Memory B cell (primary cell): ENCODE results near the gene TDRD1.

Experiments
- ATAC-seq: fragments of 150-1000 bp; cut with Tn5 transposase; 2 replicates; pipeline ENCODE4 v1.10.0; 2021; ENCODE audit warnings: low read depth, mild to moderate bottlenecking, moderate library complexity
- DNase-seq, 2 donors: peaks; one replicate each; pipeline ENCODE4 v3.0.0; 2022; ENCODE audit warnings: low spot score in 2 of 2
- H3K27ac Mint-ChIP-seq: one replicate; pipeline ENCODE4 v1.8.0; 2022; ENCODE audit warnings: mild to moderate bottlenecking, moderate library complexity, mixed read lengths
- H3K27me3 Mint-ChIP-seq: one replicate; pipeline ENCODE4 v1.8.0; 2022; ENCODE audit warnings: mixed read lengths
- H3K36me3 Mint-ChIP-seq: one replicate; pipeline ENCODE4 v1.8.0; 2022; ENCODE audit warnings: mild to moderate bottlenecking, mixed read lengths
- H3K4me1 Mint-ChIP-seq: one replicate; pipeline ENCODE4 v1.8.0; 2022; ENCODE audit warnings: mixed read lengths
- H3K4me3 Mint-ChIP-seq: one replicate; pipeline ENCODE4 v1.8.0; 2022; ENCODE audit warnings: mild to moderate bottlenecking, moderate library complexity, mixed read lengths
- H3K9me3 Mint-ChIP-seq: one replicate; pipeline ENCODE4 v1.8.0; 2022; ENCODE audit warnings: mixed read lengths

The TDRD1 gene

DNA sequence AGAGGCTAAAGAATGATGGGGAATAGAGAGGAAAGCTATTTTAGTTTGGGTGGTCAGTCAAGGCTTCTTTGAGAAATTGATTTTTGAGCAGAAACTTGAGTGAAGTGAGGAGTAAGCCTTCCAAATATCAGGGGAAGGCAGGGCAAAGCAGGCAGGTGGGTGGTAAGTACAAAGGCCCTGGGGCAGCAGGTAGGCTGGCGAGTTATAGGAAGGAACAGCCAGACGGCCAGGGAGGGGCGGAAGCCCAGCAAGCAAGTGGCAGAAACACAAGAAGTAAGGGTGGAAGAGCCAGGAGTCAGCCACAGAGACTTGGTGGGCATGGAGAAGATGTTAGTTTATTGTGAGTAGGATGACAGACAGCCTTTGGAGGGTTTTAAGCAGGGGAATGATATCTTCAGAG lies 94.8 kb downstream of the TDRD1 start:
- no peak overlapping the region for H3K4me3 Mint-ChIP-seq
- DNase-seq (no peak), ATAC-seq (no peak)
- peaks cover 14% of the 10 kb centered on the region for H3K27me3 Mint-ChIP-seq
- H3K36me3 Mint-ChIP-seq: no peaks in the 10 kb centered on the region
- H3K4me1 Mint-ChIP-seq: no peaks in the 10 kb centered on the region
- H3K27ac Mint-ChIP-seq: no peak overlapping the region
- H3K9me3 Mint-ChIP-seq: peaks cover 3% of the 10 kb centered on the region

DNA sequence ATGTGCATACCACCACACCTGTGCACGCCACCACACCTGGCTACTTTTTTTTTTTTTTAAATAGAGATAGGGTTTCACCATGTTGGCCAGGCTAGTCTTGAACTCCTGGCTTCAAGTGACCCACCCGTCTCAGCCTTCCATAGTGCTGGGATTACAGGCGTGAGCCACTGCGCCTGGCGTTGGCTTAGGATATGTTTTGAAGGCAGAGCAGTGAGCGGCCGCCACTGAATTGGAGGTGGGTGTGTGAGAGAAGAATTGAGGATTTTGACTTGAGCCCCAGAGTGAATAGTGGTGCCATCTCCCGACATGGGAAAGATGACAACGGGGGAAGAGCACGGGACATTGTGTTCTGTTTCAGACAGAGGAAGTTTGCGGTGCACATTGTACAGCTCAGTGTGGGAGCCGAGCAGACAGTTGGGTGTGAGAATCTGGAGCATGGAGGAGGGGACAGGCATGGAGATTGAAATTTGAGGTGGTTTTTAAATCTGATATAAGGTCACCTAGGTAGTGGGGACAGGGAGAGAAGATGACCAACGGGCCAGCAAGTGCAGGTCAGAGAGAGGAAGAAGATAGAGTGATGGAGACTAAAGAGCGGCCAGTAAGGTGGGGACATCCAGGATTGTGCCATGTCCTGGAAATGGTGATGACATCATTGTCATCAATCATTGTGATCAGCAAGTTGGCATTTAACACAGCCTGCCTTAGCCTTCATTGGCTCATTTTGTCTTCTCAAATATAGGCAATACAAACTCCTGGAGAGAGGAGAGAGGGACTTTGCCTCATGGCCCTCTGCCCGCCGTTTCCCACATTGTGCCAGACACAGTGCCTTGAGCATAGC lies 95.7 kb downstream of the TDRD1 start:
- Mint-ChIP-seq H3K4me1 (no peaks in the 10 kb centered on the region), H3K4me3 (no peak overlapping the region), H3K36me3 (no peaks in the 10 kb centered on the region), H3K27ac (no peak overlapping the region), H3K9me3 (peaks cover 3% of the 10 kb centered on the region), H3K27me3 (peaks cover 13% of the 10 kb centered on the region)
- ATAC-seq (no peak), DNase-seq (no peak)

DNA sequence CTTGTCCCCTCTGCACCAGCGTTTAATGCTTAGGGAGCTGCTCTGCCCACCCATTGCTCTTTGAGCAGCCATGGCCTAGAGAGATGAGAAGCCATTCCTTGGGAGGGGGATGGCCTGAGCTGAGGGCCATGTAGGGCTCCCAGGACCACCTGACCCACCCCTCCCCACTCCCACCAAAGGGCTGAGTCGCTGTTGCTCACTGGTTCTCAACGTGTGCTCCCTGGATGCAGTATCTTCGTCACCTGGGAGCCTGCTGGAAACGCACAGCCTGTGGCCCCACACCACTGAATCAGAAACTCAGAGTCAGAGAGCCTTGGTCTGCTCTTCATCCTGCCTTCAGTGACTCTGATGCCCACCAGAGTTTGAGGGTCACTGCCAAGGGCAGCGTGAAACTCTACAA lies 96.9 kb downstream of the TDRD1 start:
- no peak for DNase-seq
- Mint-ChIP-seq H3K36me3 (no peaks in the 10 kb centered on the region), H3K4me1 (no peaks in the 10 kb centered on the region), H3K27ac (no peak overlapping the region), H3K4me3 (no peak overlapping the region), H3K27me3 (peaks cover 11% of the 10 kb centered on the region), H3K9me3 (peaks cover 3% of the 10 kb centered on the region)
- ATAC-seq: no peak

DNA sequence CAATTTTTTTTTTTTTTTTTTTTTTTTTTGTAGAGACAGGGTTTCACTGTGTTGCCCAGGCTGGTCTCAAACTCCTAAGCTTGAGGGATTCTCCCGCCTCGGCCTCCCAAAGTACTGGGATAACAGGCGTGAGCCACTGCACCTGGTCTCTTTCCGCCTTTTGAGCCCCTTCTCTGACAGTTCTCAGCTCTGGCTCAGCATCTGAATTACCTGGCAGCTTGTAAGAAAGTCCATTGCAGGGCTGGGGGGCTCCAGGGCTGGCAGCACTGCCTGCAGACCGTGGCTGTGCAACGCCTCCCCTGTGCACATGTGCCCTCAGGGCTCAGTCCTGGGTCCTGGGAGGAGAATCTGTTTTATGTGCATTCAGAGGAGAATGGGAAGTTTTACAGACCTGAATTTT lies 97.5 kb downstream of the TDRD1 start:
- Mint-ChIP-seq H3K4me1 (no peaks in the 10 kb centered on the region), H3K36me3 (no peaks in the 10 kb centered on the region), H3K4me3 (no peak overlapping the region), H3K27ac (no peak overlapping the region), H3K9me3 (peaks cover 3% of the 10 kb centered on the region), H3K27me3 (peaks cover 11% of the 10 kb centered on the region)
- no peak for DNase-seq
- ATAC-seq: no peak

DNA sequence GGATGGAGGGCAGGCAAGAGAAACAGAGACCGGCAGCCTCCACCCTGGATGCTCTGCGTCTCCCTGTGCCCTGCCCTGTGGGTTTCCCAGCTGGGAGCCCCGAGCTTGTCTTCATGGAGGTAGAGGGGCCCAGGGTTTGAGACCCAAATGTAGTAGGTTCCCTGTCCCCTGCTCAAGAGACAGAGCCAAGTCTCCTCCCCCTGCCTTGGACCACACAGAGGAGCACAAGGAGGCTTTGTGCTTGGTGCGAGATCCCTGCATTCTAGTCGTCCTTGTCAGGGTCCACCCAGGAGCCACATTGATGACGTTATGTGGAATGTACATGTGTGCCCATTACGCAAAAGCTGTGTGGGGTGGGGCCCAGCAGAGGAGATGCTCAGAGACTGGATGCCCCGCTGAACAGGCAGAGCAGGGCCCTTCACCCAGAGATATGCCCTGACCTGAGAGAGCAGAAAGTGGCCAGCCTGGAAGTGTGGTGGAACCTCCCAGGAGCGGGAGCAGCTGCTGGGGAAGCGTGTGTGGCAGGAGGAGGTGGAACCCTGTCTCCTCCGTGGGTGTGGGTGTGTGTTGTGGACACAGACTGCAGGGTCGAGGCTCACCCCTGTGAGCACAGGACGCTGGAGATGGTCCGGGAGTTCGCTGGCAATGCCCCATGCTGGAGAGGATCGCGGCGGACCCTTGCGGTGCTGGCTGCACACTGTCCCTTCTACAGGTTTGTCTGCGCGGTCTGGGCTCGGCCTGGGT lies 99.2 kb downstream of the TDRD1 start:
- ATAC-seq: no peak
- H3K4me3 Mint-ChIP-seq: no peak overlapping the region
- H3K36me3 Mint-ChIP-seq: no peaks in the 10 kb centered on the region
- H3K9me3 Mint-ChIP-seq: peaks cover 3% of the 10 kb centered on the region
- no peak for DNase-seq
- no peaks in the 10 kb centered on the region for H3K4me1 Mint-ChIP-seq
- H3K27me3 Mint-ChIP-seq: peaks cover 11% of the 10 kb centered on the region
- H3K27ac Mint-ChIP-seq: no peak overlapping the region

DNA sequence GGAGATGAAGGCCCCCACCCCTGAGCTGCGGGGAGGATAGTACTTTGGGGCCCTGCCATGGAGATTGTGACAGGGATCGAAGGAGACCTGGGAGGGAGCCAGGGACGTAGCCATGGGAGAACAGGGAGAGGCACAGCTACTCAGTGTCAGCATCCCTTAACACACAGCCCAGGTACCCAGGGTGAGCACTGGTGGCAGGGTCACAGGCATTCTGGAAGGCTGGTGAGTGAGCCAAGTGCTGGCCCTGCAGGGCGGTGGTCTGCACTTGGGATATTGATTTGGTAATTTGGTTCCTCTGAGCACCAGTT lies 99.7 kb downstream of the TDRD1 start:
- no peak overlapping the region for H3K27ac Mint-ChIP-seq

DNA sequence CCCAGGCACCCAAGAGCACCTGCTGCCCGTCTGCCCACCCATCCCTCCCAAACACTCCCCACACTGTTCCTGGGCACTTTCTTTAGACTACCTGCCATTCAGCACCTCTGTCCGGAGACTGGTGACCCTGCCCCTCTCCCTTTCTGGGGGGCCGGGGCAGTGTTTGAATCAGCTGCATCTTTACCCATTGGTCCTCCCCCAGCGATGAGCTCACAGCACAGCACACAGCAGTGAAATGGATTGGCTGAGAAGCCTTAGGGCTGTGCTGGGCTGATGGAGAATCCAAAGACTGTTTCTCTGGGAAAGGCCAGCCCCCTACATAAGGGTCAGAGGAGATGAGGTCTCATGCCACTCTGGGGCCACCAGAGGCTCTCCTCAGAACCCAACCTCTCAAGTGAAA lies 100.1 kb downstream of the TDRD1 start:
- no peaks in the 10 kb centered on the region for H3K9me3 Mint-ChIP-seq
- peaks cover 6% of the 10 kb centered on the region for H3K27me3 Mint-ChIP-seq
- H3K36me3 Mint-ChIP-seq: no peaks in the 10 kb centered on the region
- H3K4me1 Mint-ChIP-seq: no peaks in the 10 kb centered on the region
- DNase-seq (no peak), ATAC-seq (no peak)
- no peak overlapping the region for H3K4me3 Mint-ChIP-seq
- H3K27ac Mint-ChIP-seq: no peak overlapping the region

More for the DNA sequence above, 99.7 kb downstream of the TDRD1 start:
- Mint-ChIP-seq H3K4me1 (no peaks in the 10 kb centered on the region), H3K9me3 (peaks cover 1% of the 10 kb centered on the region), H3K36me3 (no peaks in the 10 kb centered on the region), H3K27me3 (peaks cover 9% of the 10 kb centered on the region), H3K4me3 (no peak overlapping the region)
- no peak for ATAC-seq
- no peak for DNase-seq

DNA sequence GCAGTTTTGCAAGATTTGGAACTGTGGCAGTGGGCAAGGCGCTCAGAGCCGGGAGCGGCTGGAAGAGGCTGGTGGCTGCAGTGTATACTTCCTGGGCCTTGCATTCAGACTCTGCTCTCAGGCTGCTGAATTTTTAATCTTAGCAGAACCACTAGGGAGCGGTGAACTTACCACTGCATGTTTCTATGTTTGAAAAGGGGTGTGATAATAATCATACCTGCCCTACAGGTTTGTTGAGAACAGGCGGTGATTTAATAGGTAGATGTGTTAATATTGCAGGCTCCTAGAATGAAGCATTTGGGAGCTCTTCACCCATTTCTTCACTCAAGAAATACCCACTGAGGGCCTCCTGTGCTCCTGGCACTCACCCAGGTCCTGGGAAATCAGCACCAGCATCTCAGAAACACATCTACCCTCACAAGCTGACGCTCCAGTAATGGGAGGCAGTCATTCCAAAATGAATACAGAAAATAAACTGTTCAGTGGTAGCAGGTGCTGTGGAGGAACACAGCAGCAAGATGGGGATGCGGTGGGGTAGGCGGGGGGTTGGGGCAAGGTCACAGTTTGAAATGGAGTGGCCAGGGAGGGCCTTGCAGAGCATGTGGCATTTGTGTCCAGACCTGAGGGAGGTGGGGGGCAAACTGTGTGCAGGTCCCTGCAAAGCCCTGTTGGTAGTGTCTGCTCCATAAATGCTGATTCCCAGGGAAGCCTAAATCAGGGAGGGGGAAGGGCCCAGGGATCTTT lies 100.9 kb downstream of the TDRD1 start:
- Mint-ChIP-seq H3K4me3 (no peak overlapping the region), H3K4me1 (no peaks in the 10 kb centered on the region)
- ATAC-seq: no peak

DNA sequence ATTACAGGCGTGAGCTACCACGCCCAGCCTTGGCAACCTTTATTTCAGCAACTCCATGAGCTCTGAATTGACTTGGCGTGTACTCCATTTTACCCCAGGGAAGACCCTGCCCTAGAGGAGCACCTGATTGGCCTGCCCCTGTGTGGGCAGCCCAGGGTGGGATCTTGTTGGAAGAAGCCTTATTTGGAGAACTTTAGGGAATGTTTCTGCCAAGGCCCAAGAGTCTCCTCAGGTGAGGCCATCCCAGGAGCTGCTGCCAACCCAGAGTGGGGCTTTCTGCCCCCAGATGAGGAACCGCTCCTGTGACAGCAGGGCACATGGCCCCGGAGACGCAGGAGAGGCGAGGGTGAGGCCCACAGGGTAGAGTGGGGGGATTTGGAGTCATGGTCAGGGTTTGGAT lies 101.9 kb downstream of the TDRD1 start:
- Mint-ChIP-seq H3K27me3 (peaks cover 3% of the 10 kb centered on the region), H3K36me3 (no peaks in the 10 kb centered on the region), H3K27ac (no peak overlapping the region), H3K9me3 (no peaks in the 10 kb centered on the region), H3K4me1 (no peaks in the 10 kb centered on the region), H3K4me3 (no peak overlapping the region)
- DNase-seq: no peak
- no peak for ATAC-seq

More for the DNA sequence above, 100.9 kb downstream of the TDRD1 start:
- Mint-ChIP-seq H3K36me3 (no peaks in the 10 kb centered on the region), H3K27me3 (peaks cover 3% of the 10 kb centered on the region), H3K27ac (no peak overlapping the region), H3K9me3 (no peaks in the 10 kb centered on the region)
- no peak for DNase-seq

DNA sequence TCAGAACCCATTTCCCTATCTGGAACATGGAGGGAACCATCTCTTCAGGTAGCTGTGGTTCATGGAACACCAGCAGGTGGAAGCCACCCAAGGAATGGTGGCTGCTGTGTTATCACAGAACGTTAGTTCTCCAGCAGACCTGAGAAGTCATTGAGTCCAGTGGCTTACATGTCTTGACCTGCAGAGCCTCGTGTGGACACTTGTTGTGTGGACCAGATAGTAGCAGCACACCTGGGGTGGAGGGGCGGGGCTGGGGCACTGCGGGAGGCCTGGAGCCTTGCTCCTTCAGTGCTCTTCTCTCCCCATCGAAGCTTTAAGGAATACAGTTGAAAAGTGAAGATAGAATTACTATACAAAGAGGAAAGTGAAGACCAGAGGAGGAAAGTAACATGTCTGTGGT lies 102.3 kb downstream of the TDRD1 start:
- no peaks in the 10 kb centered on the region for H3K4me1 Mint-ChIP-seq
- H3K27me3 Mint-ChIP-seq: peaks cover 3% of the 10 kb centered on the region
- no peak overlapping the region for H3K27ac Mint-ChIP-seq

More for the DNA sequence above, 102.3 kb downstream of the TDRD1 start:
- Mint-ChIP-seq H3K36me3 (no peaks in the 10 kb centered on the region), H3K4me3 (no peak overlapping the region), H3K9me3 (no peaks in the 10 kb centered on the region)
- ATAC-seq (no peak), DNase-seq (no peak)
